Hematopoietic multipotent progenitor cell treated with erythropoietin and hydrocortisone succinate and interleukin-3 and kit ligand, for 15 days (in vitro differentiated cells): ENCODE data around the gene MRPL50.

ENCODE experiments used
- DNase-seq: peaks from one replicate; pipeline ENCODE4 v3.0.0-alpha.2; 2015; ENCODE audit warnings: low spot score

Gene MRPL50

DNA sequence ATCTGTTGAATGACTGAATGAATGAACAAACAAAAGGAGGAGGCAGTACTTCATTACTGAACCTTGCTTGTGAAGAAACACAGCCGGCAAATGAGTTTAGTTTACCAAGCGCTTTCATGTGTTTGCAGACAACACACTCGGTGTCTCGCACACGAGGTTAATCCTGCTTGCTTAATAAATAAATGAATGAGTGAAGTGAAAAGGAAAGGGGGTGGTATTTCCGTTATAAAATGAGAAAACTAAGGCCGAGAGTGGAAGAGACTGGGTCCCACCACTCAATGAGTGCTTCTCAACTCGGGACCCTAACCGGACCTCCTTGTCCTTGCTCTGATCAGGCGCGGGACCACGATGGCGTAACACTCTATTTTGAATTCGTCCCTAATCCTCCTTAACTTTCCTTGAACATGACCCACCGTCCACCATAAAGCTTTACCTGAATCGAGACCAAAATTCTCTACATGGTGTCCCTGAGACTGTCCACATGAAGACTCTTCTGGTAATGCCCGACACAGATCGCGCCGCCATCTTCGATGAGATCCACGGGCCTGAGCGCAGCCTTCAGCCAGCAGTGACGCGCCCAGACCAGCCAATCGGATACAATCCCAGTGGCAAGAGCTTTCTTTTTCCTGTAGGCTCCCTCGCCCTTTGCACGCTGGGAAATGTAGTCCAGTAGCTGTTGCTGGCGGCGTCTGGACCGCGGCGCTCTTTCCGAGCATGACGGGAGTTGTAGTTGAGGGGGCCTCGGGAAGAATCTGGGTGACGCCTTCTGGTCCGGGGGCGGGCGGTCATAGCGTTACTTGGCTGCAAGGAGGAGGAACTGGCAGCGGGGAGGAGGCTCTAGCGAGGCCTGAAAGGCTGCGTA is at the start of gene MRPL50, which contains the start of gene ZNF189:
TSS of gene MRPL50 (minus strand) at position 551 of the 862 bp plus-strand sequence. CDS start at position 525, 26 bp downstream.
TSS of gene ZNF189 (plus strand) at position 784 of the 862 bp plus-strand sequence. CDS start 306 bp downstream, outside the sequence.
- peak; percentile 99 for DNase-seq

DNA sequence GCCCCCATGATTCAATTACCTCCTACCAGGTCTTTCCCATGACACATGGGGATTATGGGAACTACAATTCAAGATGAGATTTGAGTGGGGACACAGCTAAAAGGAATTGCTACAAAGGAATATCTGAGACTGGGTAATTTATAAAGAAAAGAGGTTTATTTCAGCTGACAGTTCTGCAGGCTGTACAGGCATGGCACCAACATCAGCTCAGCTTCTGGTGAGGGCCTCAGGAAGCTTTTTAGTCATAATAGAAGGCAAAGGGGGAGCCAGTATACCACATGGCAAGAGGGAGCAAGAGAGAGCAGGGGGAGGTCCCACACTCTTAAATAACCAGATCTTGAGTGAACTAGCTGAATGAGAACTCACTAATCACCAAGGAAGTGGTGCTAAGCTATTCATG is 48.3 kb upstream of the MRPL50 start:
- DNase-seq: no peak

DNA sequence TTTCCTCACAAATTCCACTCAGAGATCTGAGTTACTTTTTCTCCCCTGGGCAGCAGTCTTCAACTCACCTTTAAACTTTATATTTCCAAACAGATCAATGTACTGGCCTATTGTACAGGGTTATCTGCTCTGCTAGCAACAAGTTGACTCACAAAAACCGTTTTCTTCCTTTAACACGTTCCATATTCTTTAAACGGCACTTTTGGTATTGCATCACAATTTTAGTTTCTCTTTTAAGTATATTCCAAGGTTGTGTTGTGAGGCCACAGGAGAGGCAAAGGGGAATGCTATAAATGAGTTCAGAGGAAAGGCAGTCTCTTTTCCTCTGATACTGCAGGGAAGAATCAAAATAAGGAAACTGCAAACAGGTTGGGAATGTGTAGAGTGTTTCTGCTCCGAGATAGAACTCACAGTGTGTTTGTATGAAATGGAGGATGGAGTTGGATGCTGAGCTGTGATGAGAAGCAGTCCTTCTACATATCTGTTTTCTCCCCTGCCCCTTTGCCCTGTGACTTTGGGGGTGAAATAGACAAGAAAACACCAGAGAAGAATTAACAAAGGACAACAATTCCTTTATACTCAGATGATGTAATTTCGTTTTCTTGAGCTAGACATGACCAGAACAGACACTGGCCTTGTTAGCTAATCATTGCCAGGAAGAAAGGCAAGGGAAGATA is 47.1 kb upstream of the MRPL50 start:
- DNase-seq: no peak

DNA sequence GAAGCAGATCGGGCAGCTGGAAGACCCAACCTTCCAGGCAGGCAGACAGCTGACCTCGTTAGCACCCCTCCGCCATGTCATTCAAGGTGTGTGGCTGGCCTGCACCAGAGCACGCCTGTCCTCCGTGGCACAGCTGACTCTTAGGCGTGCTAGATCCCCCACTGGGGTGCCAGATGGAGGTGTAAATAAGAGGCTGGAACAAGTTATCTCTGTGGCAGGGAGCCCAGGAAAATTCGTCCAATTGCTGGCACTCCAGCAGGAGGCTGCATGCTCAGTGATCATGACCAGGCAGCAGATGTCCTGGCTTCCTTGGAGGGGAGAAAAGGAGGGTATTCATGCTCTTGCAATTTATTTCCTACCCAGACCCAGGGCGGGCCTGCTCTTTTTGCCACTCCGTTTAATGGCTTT is 45.0 kb upstream of the MRPL50 start:
- DNase-seq: no peak

DNA sequence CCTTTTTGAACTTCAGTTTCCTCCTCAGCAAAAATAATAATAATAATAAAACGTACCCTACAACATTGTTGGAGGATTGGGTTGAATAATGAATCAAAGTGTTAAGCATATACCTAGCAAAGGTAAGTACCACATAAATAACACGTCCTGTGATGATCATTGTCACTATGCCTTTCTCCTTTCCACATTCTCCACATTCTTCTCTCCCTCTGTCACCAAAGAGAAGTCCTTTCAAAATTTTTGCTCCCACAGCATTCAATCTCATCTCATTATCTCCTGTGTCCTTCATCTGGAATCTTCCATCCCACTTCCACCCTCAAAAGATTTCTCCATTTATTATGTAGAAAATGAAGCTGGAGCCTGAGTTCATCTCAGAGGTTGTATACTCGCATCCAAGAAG is 44.3 kb upstream of the MRPL50 start:
- no peak for DNase-seq

DNA sequence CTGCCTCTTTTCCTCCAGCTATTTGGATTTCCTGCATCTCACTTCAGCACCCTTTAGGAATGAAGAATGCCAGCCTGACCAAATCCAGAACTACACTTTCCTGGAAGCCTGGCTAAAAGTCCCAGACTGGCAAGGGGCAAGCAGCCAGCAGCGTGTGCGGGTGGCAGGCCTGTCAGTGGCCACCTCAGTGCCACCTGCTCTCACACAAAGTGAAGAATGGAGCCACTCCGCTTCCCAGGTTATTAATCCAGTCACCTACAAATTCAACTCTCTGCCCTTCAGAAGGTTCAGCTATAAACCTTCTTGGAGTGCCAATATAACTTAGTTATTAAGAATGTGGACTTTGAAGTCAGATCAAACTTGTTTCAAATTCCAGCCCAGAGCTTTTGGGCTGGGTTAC is 43.9 kb upstream of the MRPL50 start:
- DNase-seq: no peak

DNA sequence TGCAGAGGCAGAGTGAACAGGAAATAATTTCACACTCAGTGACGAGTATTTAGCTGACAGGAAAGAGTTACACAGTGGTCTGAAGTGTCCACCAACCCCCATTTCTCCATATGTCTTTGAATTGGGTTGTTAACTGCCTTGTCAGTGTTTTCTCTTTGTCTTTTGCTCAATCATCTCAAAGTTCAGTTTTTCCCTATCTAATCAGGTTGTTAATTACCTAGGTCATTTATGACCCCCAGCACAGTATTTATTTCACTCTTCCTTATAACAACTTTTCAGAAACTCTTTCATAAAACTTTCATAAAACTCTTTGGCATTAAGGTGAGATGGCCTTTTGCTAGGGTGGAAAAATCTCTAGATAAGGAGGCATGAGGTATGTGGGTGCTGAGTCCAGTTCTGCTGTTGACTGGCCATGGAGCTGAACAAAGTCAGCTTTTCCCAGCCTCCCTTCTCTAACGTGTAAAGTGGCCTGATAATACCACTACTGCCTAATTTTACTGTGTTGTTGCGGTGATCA is 42.4 kb upstream of the MRPL50 start:
- DNase-seq: no peak

DNA sequence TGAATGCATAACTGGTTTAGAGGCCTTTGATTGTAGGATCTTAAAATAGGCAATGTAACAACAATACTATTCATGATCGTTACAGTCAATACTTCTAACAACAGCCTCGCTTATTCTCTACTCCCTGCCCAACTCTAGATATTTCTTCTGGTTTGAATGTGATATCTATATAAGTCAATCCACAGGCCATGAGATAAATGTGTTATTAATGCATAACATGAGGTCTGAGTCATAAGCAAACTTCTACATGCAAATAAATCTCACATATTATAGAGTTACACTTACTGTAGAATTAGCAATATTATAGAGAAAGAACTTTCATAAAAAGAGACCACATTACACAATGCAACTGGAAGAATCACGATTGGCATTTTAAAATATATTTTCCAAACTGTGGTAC is 40.1 kb upstream of the MRPL50 start:
- DNase-seq: no peak

DNA sequence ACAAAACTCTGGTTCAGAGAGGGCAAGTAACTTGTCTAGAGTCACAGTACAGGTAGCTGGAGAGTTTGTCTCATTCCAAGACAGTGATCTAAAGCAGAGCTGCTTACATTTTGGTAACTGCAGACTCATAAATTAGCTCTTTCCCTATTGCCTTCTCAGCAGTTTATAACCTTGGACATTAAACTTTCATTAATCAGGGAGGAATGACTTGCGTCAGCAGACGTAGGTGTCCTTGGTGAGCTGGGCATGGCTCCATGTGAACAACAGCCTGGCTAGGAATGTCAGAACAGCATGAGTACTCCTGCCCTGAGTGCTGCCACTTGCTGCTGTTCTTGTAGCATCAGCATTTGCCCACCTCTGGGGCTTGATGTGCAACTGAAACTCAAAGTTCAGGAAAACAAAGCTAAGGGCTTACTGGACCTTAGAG is 39.4 kb upstream of the MRPL50 start:
- DNase-seq: no peak

DNA sequence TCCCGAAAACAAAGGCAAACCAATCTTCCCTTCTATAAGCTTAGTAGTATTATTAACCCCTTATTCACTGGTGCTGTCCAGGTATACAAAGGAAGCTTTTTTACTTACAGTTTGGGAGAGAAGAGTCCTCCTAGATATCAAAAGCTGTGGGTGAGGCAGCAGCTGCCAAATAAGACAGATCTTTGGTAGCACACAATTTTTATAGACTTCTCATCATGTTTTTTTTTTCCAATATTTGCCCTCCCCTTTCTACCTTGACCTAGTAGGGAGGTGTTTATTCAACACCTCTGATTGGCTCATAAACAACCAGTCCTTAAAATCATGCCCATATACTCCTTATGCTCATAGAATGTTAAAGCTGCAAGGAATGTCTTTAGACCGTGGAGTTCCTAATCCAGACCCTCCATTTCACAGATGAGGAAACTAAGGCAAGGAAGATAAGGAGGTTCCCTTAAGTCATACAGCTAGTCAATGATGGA is 37.2 kb upstream of the MRPL50 start, which contains the start of gene ALDOB:
TSS of gene ALDOB (minus strand) at position 174 of the 479 bp plus-strand sequence. CDS start 4,887 bp downstream, outside the sequence.
- DNase-seq: no peak

DNA sequence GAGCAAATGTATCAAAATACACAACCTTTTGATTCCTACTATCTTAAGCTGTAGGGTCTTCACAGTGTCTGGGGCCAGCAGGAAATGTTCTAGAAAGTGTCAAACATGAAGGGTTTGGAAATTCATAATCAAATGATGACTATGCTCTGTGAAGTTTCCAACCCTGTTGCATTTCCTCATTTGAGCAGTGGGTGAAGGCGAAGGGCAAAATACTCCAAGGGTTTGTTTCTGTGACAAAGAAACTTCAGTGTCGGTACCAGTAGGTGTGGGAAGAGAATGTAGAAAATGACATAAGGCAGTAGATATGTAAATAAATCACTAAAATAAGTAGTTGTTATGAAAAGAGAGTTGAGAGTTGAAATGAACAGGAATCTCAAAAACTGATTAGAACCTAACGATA is 36.6 kb upstream of the MRPL50 start:
- no peak for DNase-seq

DNA sequence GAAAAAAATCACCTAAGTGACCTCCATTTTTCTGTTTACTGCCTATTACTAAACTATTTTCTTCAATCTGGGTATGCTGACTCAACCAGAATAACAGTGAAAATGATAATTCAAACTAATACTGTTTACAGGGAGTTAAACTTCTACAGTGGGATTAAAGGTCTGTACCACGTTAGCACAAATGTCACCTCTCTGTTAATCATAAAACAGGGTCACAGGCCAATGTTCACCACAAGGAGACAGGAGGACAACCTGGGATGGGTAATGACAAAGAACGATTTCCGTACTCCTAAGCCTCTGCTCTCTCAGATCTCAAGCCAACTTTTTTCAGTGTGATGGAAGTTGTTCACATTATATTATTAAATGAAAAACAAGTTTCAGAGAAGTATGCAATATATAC is 34.8 kb upstream of the MRPL50 start:
- no peak for DNase-seq

DNA sequence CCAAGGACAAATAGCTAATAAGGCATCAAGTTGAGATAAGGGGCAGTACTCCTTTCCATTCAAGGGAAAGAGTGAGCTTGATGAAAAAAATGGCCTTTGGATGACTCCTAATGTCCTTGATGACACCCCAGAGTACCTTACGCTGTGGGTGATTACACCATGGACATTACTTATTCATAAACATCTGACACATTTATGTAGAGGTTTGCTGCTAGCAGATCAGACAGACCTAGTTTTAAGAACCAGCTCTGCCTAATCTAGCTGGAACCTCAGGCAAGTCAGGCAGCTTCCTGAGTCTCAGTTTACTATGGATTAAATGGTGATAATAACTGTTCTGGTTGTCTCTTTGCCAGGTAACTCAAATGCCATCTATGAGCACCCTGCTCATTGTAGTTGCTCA is 34.3 kb upstream of the MRPL50 start:
- DNase-seq: no peak

DNA sequence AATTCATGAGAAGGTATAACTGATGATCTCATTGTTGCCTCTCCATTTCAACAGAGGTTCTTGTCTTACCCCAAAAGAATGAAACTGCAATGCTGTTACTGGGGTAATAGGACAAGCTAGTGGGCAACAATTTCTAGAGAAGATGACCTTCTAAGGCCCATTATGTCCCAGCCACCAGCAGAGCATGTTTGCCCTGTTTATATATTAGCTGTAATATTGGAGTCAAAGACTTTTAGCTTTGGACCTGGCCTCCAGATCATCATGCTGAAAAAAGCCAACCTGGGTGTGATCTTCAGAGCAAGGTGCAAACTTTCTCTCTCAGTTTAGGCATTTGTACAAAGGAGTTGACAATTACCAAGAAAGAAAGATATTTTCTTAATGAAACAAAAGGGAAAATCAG is 33.8 kb upstream of the MRPL50 start:
- DNase-seq: no peak

DNA sequence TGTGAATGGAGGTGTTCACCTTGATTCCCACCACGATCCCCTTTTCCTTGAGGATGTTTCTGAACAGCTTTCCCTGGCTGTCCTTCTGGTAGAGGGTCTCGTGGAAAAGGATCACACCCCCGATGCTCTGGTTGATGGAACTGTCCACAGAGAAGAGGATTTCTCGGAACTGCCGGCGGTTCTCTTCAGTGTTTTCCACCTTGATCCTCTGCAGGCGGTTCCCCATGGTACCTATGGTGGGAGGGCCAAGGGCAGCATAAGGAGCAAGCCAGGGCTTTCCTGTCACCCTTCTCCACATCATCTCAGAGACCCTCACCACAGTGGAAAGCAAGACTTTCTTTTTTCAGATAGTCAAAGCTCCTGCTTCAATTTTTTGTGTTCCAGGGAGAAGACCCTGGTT is 31.3 kb upstream of the MRPL50 start:
- DNase-seq: no peak

DNA sequence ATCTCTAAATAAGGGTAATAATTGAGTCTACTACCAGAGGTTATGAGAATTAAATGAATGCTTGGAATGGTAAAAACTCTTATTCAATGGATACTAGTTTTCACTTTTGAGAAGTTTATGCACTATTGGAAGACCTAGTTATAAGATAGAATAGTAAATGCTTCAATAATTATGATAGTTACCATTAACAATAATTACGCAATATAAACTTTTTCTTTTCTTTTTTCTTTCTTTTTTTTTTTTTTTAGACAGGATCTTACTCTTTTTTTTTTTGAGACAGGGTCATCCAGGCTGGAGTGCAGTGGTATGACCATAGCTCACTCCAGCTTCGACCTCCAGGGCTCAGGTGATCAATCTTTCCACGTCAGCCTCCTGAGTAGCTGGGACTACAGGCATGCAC is 30.5 kb upstream of the MRPL50 start:
- no peak for DNase-seq

DNA sequence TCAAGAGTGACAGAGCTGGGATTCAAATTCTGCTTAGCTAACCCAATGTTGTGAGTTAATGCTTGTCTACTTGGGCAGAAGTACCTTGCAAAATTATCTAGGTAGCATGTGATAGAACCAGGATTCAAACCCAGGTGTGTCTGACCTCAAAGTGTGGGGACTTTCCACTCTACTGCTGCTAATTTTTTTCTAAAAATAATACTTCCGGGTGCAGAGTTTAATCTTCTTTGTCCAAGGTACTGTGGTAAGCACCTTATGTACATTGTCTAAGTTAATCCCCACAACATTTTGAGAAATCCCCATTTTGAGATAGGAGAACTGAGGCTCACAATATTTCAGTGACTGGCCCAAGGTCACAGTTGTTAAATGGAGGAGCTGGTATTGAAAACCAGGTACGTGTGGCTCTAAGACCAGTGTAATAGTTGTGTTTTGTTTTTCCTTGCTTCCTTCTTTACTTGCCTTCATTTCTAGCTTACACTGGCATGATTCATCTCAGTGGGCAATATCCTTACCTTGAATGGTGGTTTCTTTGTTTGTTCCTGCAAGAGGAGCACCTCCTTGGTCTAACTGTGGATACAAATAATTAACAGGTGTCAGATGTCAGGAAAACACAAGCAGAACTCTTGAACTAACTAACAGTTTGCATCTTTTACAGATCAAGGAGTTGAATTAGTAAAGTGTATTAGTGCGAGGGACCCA is 29.7 kb upstream of the MRPL50 start:
- DNase-seq: no peak

DNA sequence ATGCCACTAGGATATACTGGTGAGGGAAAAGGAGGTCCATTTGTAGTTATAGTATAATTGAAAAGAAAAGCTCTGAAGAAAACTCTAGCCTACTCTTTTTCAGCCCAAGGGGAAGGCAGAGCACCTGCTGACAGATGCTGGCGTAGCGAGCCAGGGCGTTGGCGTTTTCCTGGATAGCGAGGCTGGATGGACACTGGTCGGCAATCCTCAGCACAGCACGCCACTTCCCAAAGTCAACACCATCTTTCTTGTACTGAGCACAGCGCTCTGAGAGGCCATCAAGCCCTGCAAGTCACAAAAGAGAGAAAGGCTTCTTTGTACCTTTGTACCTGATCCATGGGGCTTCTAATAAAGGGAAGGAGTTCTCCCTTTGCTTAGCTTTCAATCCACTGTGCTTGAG is 28.9 kb upstream of the MRPL50 start:
- DNase-seq: no peak

DNA sequence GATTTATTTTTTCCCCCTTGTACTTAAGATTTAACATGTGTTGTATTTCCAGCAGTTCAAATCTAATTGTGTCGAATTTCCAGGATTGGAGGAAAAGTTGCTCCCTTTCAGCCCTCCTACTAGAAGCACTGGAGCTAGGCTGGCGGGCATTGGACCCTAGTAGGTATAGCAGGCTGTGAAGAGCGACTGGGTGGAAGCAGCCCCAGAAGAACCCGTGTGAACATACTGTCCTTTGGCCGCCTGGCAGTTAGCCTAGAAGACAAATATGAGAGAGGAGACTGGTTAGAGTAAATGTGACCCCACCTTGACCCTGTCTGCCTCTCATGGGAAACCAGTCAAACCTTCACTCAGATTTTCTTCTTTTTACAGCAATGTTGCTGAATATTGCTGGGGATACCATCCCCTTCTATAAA is 23.2 kb upstream of the MRPL50 start:
- DNase-seq: no peak

DNA sequence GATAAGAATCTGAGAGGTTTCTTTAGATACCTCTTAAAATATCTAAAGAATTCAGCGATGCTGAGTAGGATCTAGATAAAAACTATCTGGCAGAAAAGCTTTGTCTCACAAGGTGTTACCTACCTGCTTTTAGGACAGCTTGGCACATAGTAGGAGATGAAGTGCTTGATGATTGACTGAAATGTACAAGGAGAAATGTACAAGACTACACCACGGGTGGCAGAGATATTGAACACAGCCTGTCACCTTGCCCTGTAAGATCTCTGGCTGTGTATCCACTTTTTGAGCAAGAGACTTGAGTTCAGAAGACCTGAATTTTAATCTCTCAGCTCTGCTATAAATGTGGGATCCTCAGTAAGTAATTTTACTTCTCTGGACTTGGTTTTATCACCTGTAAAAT is 21.4 kb upstream of the MRPL50 start:
- DNase-seq: no peak

DNA sequence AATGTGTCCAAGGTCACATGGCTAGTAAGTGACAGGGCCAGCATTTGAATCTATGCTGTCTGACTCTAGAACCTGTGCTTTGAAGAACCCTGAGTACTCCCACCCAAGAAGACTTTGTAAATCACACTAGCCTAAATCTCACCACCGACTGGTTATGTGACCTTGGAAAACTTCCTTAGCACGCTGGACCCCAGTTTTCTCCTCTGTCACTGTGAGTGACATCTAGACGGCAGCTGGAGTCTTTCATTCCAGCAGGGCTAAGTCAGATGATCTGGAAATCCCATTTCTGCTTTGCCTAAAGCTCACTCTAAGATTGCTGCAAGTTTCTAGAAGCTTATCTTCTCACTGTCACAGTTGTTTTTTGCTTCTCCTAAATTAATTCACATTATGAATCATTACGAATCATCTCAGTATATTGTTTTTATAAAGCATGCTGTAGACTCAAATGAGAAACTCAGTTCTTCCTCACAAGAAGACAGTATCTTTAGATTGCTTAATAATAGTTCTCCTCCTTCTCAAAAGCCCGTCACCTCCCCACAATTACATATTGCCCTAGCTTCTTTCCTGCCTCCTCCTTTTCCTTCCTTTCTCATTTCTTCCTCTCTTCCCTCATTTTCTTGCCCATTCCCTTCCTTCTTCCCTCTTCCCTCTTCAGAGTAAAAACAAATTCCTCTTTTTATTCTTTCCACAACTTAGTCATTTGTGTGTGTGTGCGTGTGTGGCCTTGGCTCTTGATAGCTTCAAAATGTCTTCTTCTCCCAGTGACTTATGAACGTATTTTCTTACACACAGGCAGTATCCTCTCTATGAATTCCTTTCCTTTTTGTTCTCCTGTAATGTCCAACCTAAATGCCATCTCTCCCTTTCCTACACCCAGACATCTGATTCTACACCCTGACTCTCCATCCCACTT is 20.4 kb upstream of the MRPL50 start:
- DNase-seq: no peak
